Hepatocyte (in vitro differentiated cells): ENCODE measurements around the gene SLC37A1. TPM values are rescaled to one million over a fixed set of nuclear protein-coding genes. Genes with fewer than 3 reads are reported as not detected.

Experiments used
- DNase-seq: peaks from one replicate; pipeline ENCODE4 v3.0.0-alpha.2; 2016; ENCODE audit warnings: low spot score
- H2AFZ ChIP-seq: fragments of 200-600 bp; sonication (generic); 2 replicates; pipeline ENCODE4 v1.6.0; 2016; ENCODE audit warnings: antibody characterized with exemption, mild to moderate bottlenecking
- H3K27ac ChIP-seq: fragments of 200-600 bp; sonication (generic); 2 replicates; pipeline ENCODE4 v1.5.1; 2016; ENCODE audit warnings: mild to moderate bottlenecking
- H3K27me3 ChIP-seq: fragments of 200-600 bp; sonication (generic); 2 replicates; pipeline ENCODE4 v1.6.1; 2016
- H3K36me3 ChIP-seq: fragments of 200-600 bp; sonication (generic); replicated peaks from 2 replicates; pipeline ENCODE4 v1.5.1; 2016; ENCODE audit warnings: low read depth; ENCODE audit not compliant: insufficient read depth
- H3K4me1 ChIP-seq: fragments of 200-600 bp; sonication (generic); 2 replicates; pipeline ENCODE4 v1.5.1; 2016; ENCODE audit warnings: mild to moderate bottlenecking, moderate library complexity; ENCODE audit not compliant: insufficient read depth
- H3K4me2 ChIP-seq: fragments of 200-600 bp; sonication (generic); 2 replicates; pipeline ENCODE4 v1.6.0; 2016
- H3K4me3 ChIP-seq: fragments of 200-600 bp; sonication (generic); 2 replicates; pipeline ENCODE4 v1.5.1; 2016; ENCODE audit warnings: mild to moderate bottlenecking
- H3K79me2 ChIP-seq: fragments of 200-600 bp; sonication (generic); 2 replicates; pipeline ENCODE4 v1.6.0; 2017; ENCODE audit warnings: mild to moderate bottlenecking
- H3K9me2 ChIP-seq: fragments of 200-600 bp; sonication (generic); replicated peaks from 2 replicates; pipeline ENCODE4 v1.6.0; 2017; ENCODE audit warnings: mild to moderate bottlenecking; ENCODE audit not compliant: insufficient read depth
- H3K9me3 ChIP-seq: fragments of 200-600 bp; sonication (generic); 2 replicates; pipeline ENCODE4 v1.5.1; 2016; ENCODE audit warnings: low read depth, mild to moderate bottlenecking
- H4K20me1 ChIP-seq: fragments of 200-600 bp; sonication (generic); 2 replicates; pipeline ENCODE4 v1.6.0; 2016; ENCODE audit warnings: mild to moderate bottlenecking; ENCODE audit not compliant: insufficient read depth, poor library complexity, severe bottlenecking
- EZH2 ChIP-seq: fragments of 200-600 bp; sonication (generic); IDR thresholded peaks from 2 replicates; pipeline ENCODE4 v1.6.1; 2016; ENCODE audit warnings: antibody characterized with exemption, mild to moderate bottlenecking, borderline replicate concordance
- EZH2phosphoT487 ChIP-seq: fragments of 200-600 bp; sonication (generic); IDR thresholded peaks from one replicate; pipeline ENCODE4 v1.6.1; 2018; ENCODE audit warnings: antibody characterized with exemption, mild to moderate bottlenecking, low read depth, moderate library complexity; ENCODE audit not compliant: unreplicated experiment, severe bottlenecking
- WGBS: methylation state at CpG from one replicate; pipeline ENCODE4 v1.1.6; 2016; ENCODE audit warnings: low lambda C conversion rate; ENCODE audit errors: missing lambda C conversion rate; 5-methylcytosine and 5-hydroxymethylcytosine counted together
- polyA plus RNA-seq: library from polyadenylated mRNA; unstranded; fragments of >200 nt; fragmentation: Nextera tagmentation; extraction: Ambion mirVana; gene quantifications from 2 replicates; pipeline ENCODE4 v1.2.1, GENCODE V29; 2016
- total RNA-seq: library from RNA; depleted of rRNA; stranded (reverse); fragments of >200 nt; gene quantifications from 2 replicates; pipeline ENCODE4 v1.2.3, GENCODE V29; 2014
- TF ChIP-seq, protein P1 (sequence below): fragments of 200-600 bp; sonication (generic); IDR thresholded peaks from 2 replicates; pipeline ENCODE4 v1.5.1; 2016; ENCODE audit warnings: antibody characterized with exemption, mild to moderate bottlenecking; ENCODE audit not compliant: poor library complexity

The SLC37A1 gene
- total and polyA plus RNA-seq, 2 experiments from 2014 or later: 17.9 to 18.5 TPM

DNA sequence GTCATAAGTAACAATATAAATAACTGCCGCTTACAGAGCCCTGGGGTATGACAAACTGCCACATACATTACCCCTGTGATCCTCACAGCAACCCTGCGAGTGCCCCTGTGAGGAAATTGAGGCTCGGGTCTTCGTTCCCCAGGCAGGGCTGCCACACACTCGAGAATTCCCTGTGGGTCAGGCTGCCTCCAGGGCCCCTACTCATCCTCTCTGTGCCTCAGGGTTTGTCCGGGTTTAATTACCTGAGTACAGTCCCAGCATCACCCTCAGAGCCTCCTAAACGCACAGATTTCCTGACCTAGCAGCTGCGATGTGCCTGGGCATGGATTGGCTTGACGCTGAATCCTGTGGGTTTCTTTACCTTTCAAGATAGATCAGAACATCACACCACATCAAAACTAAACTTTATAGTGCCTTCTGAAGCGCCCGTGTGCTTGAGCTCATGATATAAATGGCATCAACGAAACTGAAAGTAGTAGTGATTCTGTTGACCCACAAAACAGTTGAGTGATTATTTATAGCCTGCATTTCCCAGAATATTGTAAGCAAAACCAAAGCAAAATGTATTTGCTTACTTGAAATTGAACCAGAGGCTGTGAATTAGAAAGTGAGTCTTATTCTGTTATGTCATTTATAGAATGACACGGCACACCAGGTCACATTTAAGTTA lies 14.0 kb downstream of the SLC37A1 start:
- Histone ChIP-seq H4K20me1 (no peaks in the 10 kb centered on the region), H3K4me2 (peak overlapping the region; percentile 5), H3K79me2 (peaks cover 40% of the 10 kb centered on the region), H2AFZ (no peak overlapping the region), H3K27ac (no peak overlapping the region), H3K4me3 (no peak overlapping the region), H3K4me1 (peaks cover 40% of the 10 kb centered on the region), H3K27me3 (no peaks in the 10 kb centered on the region), H3K36me3 (no peaks in the 10 kb centered on the region), H3K9me2 (no peaks in the 10 kb centered on the region), H3K9me3 (no peaks in the 10 kb centered on the region)
- no peak for DNase-seq
- WGBS: 90% methylated on average over 13 of the region's 13 CpGs
- TF ChIP-seq EZH2 (no peak), EZH2phosphoT487 (no peak)
- TF ChIP-seq, protein P1, sequence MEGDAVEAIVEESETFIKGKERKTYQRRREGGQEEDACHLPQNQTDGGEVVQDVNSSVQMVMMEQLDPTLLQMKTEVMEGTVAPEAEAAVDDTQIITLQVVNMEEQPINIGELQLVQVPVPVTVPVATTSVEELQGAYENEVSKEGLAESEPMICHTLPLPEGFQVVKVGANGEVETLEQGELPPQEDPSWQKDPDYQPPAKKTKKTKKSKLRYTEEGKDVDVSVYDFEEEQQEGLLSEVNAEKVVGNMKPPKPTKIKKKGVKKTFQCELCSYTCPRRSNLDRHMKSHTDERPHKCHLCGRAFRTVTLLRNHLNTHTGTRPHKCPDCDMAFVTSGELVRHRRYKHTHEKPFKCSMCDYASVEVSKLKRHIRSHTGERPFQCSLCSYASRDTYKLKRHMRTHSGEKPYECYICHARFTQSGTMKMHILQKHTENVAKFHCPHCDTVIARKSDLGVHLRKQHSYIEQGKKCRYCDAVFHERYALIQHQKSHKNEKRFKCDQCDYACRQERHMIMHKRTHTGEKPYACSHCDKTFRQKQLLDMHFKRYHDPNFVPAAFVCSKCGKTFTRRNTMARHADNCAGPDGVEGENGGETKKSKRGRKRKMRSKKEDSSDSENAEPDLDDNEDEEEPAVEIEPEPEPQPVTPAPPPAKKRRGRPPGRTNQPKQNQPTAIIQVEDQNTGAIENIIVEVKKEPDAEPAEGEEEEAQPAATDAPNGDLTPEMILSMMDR: no peak

DNA sequence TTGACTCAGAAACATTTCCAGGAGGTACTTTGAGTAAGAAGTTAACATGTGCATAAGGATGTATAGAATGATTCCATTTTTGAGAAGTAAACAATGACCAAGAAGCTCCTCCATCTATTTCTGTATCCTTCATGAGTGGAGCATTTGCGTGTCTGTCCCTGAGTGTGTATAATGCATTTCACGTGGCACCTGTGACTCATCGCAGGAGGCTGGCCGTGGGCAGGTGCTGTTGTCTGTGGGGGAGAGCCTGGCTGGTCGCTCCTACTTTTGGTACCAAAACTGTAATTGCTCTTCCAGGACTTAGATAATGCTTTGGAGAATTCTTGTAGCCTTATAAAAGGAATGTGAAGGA lies 16.5 kb downstream of the SLC37A1 start:
- TF ChIP-seq, protein P1: no peak
- TF ChIP-seq EZH2phosphoT487: no peak
- TF ChIP-seq EZH2: no peak
- Histone ChIP-seq H3K4me1 (peaks cover 24% of the 10 kb centered on the region), H3K27me3 (no peaks in the 10 kb centered on the region), H3K9me2 (no peaks in the 10 kb centered on the region), H3K9me3 (no peaks in the 10 kb centered on the region), H3K4me2 (no peak overlapping the region), H3K36me3 (no peaks in the 10 kb centered on the region), H3K4me3 (no peak overlapping the region), H3K79me2 (peaks cover 34% of the 10 kb centered on the region), H3K27ac (no peak overlapping the region), H2AFZ (no peak overlapping the region), H4K20me1 (no peaks in the 10 kb centered on the region)
- DNase-seq: no peak
- WGBS: 80% methylated on average over 5 of the region's 5 CpGs

DNA sequence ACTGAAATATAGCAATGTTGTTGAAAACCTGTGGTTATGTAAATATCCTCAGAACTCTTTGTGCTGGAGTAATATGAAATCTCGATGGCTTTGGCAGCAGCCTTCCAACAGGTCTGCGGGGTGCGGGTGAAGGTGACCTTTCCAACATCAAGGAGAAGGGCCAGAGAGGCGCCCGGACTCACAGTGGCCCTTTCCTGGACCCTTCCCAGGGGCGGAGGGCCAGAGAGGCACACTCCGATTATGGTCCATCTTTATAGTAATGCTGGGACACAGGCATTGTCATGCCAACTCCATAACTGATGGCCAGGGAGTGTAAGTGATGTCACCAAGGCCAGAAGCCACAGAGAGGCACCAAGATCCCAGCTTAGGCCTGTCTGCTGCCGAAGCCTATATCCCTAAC lies 18.1 kb downstream of the SLC37A1 start:
- Histone ChIP-seq H3K4me1 (peaks cover 8% of the 10 kb centered on the region), H3K36me3 (no peaks in the 10 kb centered on the region)
- WGBS: 97% methylated on average over 8 of the region's 8 CpGs

More for the DNA sequence above, 18.1 kb downstream of the SLC37A1 start:
- H3K4me3 ChIP-seq: no peak overlapping the region
- H3K9me2 ChIP-seq: no peaks in the 10 kb centered on the region
- H3K79me2 ChIP-seq: peaks cover 33% of the 10 kb centered on the region
- no peaks in the 10 kb centered on the region for H3K27me3 ChIP-seq
- H2AFZ ChIP-seq: no peak overlapping the region
- H3K27ac ChIP-seq: no peak overlapping the region
- TF ChIP-seq EZH2 (no peak), EZH2phosphoT487 (no peak)
- TF ChIP-seq, protein P1: no peak
- H3K9me3 ChIP-seq: no peaks in the 10 kb centered on the region
- no peak for DNase-seq
- H4K20me1 ChIP-seq: no peaks in the 10 kb centered on the region
- no peak overlapping the region for H3K4me2 ChIP-seq
